HG03066 (cell line): Measurements from ENCODE around the gene DLG2.

Experiments
- ATAC-seq: cut with Tn5 transposase; IDR thresholded peaks from one replicate; pipeline ENCODE4 v1.9.1; 2021; ENCODE audit warnings: low read depth; ENCODE audit not compliant: unreplicated experiment

The DLG2 gene

GRCh38 chr11:83662494-83662893, 1964.7 kb downstream of the DLG2 start:
- no peak for ATAC-seq

- no peak for ATAC-seq
Measured at GRCh38 chr11:83661491-83662350, 1965.4 kb downstream of the DLG2 start.

- no peak for ATAC-seq
Measured at GRCh38 chr11:83659466-83659865, 1967.7 kb downstream of the DLG2 start.

DNA sequence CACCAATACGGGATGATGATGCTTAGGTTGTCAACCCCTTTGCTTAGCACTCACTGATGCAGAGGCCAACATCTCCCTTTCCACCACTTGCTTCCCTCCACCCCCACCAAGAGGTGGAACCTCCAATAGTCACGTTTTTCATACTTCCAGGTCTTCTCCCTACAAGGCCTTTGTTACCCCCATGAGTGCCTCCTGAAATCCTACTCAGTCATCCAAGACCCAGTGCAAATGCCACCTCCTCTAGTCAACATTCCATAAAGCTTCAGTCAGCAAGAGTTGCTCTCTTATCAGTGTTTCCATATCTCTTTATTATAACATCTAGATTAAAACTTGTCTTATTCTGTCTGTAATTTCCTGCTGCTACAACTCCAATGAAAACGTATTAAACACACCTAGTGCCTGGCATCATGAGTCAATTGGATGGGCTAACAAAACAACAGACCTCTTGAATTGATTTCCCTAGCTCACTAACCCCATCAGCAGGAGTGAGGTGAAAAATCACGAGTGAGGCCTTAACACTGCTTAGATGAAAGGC, 1970.3 kb downstream of the DLG2 start:
- ATAC-seq: no peak

GRCh38 chr11:83655976-83656375, 1971.2 kb downstream of the DLG2 start:
- no peak for ATAC-seq

- ATAC-seq: no peak
Measured at GRCh38 chr11:83649528-83649855, 1977.7 kb downstream of the DLG2 start.

DNA sequence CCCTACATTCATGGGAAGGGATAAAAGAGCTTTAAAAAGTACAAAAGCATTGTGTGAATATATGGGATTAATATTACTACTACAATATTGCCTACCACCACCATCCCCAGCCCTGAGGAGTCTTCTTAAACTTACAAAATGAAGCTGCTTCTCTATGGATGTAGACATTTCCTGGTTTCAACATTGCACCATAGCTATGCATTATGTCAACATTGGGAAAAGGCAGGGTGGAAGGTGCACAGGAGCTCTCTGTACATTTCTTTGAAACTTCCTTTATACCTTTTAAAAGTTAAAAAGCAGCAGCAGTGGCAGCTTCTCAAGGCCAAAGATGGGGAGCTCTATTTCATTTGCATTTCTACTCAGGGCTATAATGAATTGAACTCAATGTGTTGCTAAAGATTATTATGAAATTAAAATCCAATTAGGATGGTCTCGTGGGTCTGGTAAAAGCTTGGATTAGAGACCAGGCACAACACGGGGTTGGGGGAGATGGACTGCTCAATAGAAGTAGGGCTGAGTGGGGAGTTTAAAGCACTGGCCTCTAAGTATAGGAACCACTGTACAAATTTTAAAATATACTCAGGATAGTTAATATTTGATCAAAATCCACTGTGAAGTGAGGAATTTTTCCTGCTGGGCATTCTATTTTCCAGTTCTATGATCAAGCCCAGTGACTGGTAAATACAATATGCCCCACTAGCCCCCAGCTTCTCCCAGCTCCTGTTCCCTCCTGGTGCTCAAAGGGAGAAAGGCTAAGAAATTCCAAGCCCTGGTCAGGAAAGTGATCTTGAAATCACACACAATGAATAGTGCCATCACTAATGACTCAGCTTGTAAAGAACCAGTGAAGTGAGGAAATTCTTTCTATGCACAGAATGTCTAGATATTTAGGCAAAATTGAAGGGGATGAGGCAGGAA, 1978.3 kb downstream of the DLG2 start:
- no peak for ATAC-seq

- no peak for ATAC-seq
Measured at GRCh38 chr11:83645561-83645960, 1981.6 kb downstream of the DLG2 start.

DNA sequence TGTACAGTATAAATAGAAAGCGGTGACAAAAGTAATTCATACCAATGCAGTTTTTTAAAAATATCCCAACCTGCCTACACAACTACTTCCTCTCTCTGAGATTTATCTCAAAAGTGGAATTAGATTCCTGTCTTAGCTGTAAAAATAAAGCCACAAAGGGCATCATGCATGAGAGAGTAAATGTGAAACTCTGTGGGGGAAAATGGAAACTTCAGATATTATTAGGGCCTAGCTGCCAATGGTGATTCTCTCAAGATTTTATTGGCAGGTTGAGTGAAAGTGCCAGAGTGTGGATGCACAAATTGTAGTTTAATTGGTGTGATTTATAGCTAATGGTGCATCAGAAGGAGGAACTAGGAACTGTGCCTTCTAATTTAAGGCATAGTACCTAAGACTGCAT, 1984.0 kb downstream of the DLG2 start:
- no peak for ATAC-seq

- no peak for ATAC-seq
Measured at GRCh38 chr11:83642500-83642899, 1984.6 kb downstream of the DLG2 start.

DNA sequence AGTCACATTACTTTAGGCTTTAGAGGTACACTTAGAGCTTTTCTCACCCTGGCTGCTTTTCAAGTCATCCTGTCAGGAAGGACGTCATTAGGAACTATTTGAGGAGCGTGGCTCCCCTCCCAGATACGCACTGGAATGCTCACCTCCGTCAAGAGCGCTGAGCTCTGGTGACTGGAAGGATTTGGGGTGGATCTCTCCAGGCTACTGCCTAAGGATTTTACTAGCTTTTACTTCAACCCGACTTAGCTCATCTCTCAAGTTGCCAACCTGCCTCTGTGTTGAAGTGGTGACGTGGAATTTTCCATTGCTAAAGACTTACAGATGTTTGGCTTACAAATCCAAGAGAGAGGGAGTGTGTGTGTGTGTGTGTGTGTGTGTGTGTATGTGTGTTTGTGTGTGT, 1985.6 kb downstream of the DLG2 start:
- ATAC-seq: no peak

DNA sequence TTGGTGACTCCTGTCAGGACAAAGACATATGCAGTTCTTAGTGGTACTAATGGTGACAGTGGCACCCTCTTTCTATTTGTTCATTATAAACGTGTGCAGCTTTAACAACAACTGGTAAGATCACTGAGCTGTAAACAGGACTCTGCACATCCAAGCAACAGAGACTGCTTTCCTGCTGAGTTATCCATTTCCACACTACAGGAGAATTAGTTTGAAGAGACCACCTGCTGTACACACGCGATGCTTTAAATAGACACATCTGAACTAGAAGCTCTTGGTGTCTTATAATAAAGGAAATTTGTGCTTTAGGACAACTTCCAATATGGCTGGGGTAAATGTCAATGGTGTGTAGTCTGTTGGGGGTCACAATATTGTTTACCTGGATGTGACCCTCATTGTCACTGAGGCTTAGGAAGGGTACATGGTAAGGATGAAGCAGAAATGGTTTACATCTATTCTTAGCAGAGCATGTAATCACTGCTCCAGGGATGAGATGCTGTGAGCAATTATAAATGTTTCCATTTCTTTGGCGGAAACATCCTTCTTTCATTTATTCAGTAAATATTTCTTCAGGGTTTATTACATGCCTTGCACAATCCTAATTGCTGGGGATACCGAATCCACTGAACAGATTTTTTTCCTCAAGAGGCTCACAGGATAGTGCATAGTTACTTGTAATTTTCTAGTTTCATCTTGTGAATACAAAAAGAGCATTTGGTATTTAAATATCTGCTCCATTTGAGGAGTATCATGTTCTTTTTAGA, 1987.0 kb downstream of the DLG2 start:
- no peak for ATAC-seq

DNA sequence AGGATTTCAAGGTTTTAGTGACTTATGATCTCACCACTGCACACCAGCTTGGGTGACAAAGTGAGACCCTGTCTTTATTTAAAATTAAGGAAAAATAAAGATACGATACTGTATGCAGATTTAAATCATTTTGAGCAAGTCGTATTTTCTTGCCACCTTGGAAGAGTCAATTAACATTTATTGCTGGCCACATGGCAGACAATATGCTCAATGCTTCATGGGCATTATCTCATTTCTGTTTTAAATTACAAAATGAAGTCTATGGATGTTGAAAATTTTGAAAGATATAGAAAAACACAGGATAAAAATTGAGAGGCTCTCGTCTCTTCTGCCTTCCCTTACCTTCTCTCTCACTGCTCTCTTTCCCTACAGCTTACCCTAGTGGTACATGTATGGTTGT, 1992.0 kb downstream of the DLG2 start:
- no peak for ATAC-seq

DNA sequence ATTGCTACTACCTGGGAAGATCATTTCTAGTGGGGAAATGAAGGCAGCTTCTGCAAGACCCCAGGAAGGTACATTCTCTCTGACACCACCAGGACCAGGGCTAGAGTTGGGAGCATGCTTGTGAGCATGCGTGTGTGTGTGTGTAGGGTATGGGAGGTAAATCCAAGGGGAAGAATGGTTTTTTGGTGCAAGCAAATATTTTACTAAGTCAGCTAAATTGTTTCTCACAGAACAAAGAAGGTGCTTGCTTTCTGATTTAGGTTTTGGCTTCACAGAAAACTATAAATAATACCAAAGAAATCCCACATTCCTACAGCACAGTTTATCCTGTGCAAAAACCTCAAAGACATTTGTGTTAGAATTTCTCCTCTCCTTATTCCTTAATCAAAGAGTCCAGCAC, 1996.9 kb downstream of the DLG2 start:
- no peak for ATAC-seq

- no peak for ATAC-seq
Measured at GRCh38 chr11:83629775-83630174, 1997.4 kb downstream of the DLG2 start.

- ATAC-seq: no peak
Measured at GRCh38 chr11:83628622-83629355, 1998.4 kb downstream of the DLG2 start.

DNA sequence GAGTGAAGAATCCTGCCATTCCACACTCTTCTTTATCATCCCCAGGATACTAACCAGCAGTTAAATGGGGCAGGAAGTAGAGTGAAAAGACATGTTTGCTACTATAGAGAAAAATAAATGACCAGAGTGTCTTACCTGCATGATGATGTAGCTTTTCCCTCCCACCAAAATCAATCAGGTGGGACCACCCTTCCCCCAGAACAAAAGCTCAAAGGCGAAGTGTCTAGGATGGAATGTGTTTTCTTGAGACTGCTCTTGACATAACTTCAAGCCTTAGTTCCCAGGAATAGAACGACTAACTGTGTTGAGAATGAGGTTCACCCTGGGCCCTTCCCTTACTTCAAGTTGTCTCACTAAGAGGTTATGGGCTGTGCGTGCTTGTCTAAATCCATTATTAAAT, 2001.8 kb downstream of the DLG2 start:
- ATAC-seq: no peak

DNA sequence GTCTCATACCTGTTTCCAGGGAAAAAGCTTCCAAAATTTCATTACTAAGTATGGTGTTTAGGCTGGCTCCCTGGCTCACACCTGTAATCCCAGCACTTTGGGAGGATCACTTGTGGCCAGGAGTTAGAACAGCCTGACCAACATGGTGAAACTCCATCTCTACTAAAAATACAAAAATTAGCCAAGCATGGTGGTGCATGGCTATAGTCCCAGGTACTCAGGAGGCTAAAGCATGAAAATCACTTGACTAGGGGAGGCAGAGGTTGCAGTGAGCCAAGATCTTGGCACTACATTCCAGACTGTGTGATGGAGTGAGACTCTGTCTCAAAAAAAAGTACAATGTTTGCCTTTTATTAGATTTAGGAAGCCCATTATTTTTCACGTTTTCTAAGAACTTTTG, 2009.5 kb downstream of the DLG2 start:
- ATAC-seq: no peak

DNA sequence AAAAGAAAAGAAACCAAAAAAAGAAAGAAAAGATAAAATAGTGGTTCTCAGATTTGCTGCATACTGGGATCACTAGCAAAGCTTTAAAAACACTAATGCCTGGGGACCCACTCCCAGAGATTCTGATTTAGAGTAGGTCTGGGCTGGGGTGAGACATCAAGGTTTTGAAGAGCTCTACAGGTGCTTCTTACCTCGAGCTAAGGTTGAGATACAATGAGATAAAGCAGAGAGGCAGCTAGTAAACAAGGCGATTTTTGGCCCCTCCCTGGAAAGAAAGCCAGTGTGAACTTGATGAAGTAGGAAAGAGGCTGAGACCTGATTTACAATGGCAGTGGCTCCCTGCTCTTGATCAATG, 2013.4 kb downstream of the DLG2 start:
- peak; percentile 26 for ATAC-seq
